HepG2 (cell line): Measurements from ENCODE around the gene PPP1R18. TPM values are rescaled to one million over a fixed set of nuclear protein-coding genes. Genes with fewer than 3 reads are reported as not detected.

ENCODE experiments used
- AKAP8 ChIP-seq: sonication (generic); formaldehyde crosslinking; IDR thresholded peaks from 2 replicates; pipeline ENCODE4 v1.5.1; 2020; ENCODE audit warnings: mild to moderate bottlenecking, missing genetic modification reagents
- GABPB1 ChIP-seq: IDR thresholded peaks from 2 replicates; pipeline ENCODE4 v1.6.1; 2016; ENCODE audit warnings: mild to moderate bottlenecking, missing genetic modification reagents, moderate library complexity, missing compliant biosample characterization
- IKZF1 ChIP-seq: fragments of 450-650 bp; IDR thresholded peaks from 2 replicates; pipeline ENCODE4 v1.7.1; 2016
- KLF16 ChIP-seq, 2 experiments: sonication (generic) in 1 of 2; formaldehyde crosslinking in 1 of 2; IDR thresholded peaks; 2 replicates each; pipeline versions ENCODE4 v1.6.1 to v1.8.0; 2016 to 2023; ENCODE audit warnings: missing genetic modification reagents in 2 of 2, missing compliant biosample characterization in 1 of 2
- MBNL3 ChIP-seq: fragments of 250-450 bp; sonication (Bioruptor Pico); conservative IDR thresholded peaks from 2 replicates; pipeline ENCODE4 v1.8.0; 2022; ENCODE audit warnings: mild to moderate bottlenecking, inconsistent platforms
- MTA1 ChIP-seq: sonication (generic); formaldehyde crosslinking; IDR thresholded peaks from 2 replicates; pipeline ENCODE4 v1.4.0; 2020; ENCODE audit warnings: missing genetic modification reagents, mild to moderate bottlenecking, borderline replicate concordance
- NCOR1 ChIP-seq: fragments of 200-600 bp; sonication (generic); IDR thresholded peaks from 2 replicates; pipeline ENCODE4 v1.7.0; 2017; ENCODE audit warnings: antibody characterized with exemption, low read length, borderline replicate concordance
- NFIC ChIP-seq: IDR thresholded peaks from 2 replicates; pipeline ENCODE4 v1.6.1; 2012; ENCODE audit warnings: mild to moderate bottlenecking, low read length, inconsistent platforms
- POGZ ChIP-seq: sonication (generic); formaldehyde crosslinking; IDR thresholded peaks from 2 replicates; pipeline ENCODE4 v1.4.0; 2020; ENCODE audit warnings: mild to moderate bottlenecking, missing genetic modification reagents
- POLR2AphosphoS2 ChIP-seq: IDR thresholded peaks from 2 replicates; pipeline ENCODE4 v1.6.1; 2011; ENCODE audit warnings: low read depth, low read length, improper control_type of control experiment
- POLR2AphosphoS5 ChIP-seq: IDR thresholded peaks from 2 replicates; pipeline ENCODE4 v1.6.1; 2012; ENCODE audit warnings: low read depth, low read length
- SIN3A ChIP-seq: IDR thresholded peaks from 2 replicates; pipeline ENCODE4 v1.6.1; 2011; ENCODE audit warnings: low read depth, mild to moderate bottlenecking, control low read depth, low read length, borderline replicate concordance
- ZBTB1 ChIP-seq: sonication (generic); formaldehyde crosslinking; IDR thresholded peaks from 2 replicates; pipeline ENCODE4 v1.4.0; 2020; ENCODE audit warnings: missing genetic modification reagents, borderline replicate concordance
- ZNF232 ChIP-seq: sonication (generic); formaldehyde crosslinking; IDR thresholded peaks from 2 replicates; pipeline ENCODE4 v1.4.0; 2020; ENCODE audit warnings: missing genetic modification reagents, borderline replicate concordance
- ZNF30 ChIP-seq: sonication (generic); formaldehyde crosslinking; IDR thresholded peaks from 2 replicates; pipeline ENCODE4 v1.5.0; 2020; ENCODE audit warnings: mild to moderate bottlenecking, missing genetic modification reagents
- ZNF317 ChIP-seq: sonication (generic); formaldehyde crosslinking; IDR thresholded peaks from 2 replicates; pipeline ENCODE4 v1.5.0; 2020; ENCODE audit warnings: mild to moderate bottlenecking, missing genetic modification reagents
- ZNF383 ChIP-seq: sonication (generic); formaldehyde crosslinking; IDR thresholded peaks from 2 replicates; pipeline ENCODE4 v1.4.0; 2020; ENCODE audit warnings: missing genetic modification reagents, mild to moderate bottlenecking, borderline replicate concordance
- ZNF577 ChIP-seq: sonication (generic); formaldehyde crosslinking; IDR thresholded peaks from 2 replicates; pipeline ENCODE4 v1.4.0; 2020; ENCODE audit warnings: mild to moderate bottlenecking, low read depth, missing genetic modification reagents, borderline replicate concordance
- ZNF776 ChIP-seq: sonication (generic); formaldehyde crosslinking; IDR thresholded peaks from 2 replicates; pipeline ENCODE4 v1.4.0; 2020; ENCODE audit warnings: mild to moderate bottlenecking, missing genetic modification reagents
- ZNF780A ChIP-seq: sonication (generic); formaldehyde crosslinking; IDR thresholded peaks from 2 replicates; pipeline ENCODE4 v1.8.0; 2022; ENCODE audit warnings: mild to moderate bottlenecking, missing genetic modification reagents, moderate library complexity
- ZSCAN25 ChIP-seq: sonication (generic); formaldehyde crosslinking; IDR thresholded peaks from 2 replicates; pipeline ENCODE4 v1.8.0; 2022; ENCODE audit warnings: mild to moderate bottlenecking, missing genetic modification reagents
- polyA plus RNA-seq, 8 experiments: library from polyadenylated mRNA; depleted of rRNA in 3 of 8; stranded (reverse) in 7 of 8; unstranded in 1 of 8; fragments of >200 nt; fragmentation: Illumina TruSeq in 4 of 8; extraction: Trizol in 4 of 8; gene quantifications; 2 replicates each; pipeline versions ENCODE4 v1.2.1 to v1.2.3, GENCODE V29; 2011 to 2016; ENCODE audit warnings: low read depth in 4 of 8, missing spikeins in 1 of 8, mixed read lengths in 1 of 8; ENCODE audit not compliant: insufficient read depth in 1 of 8
- total RNA-seq, 5 experiments: library from RNA; depleted of rRNA; stranded (reverse); fragments of >200 nt; fragmentation: Illumina TruSeq; extraction: Trizol; gene quantifications; 2 replicates each; pipeline ENCODE4 v1.2.3, GENCODE V29; 2016; ENCODE audit warnings: low read depth in 1 of 5
- TF ChIP-seq, protein P1 (sequence below): sonication (generic); formaldehyde crosslinking; IDR thresholded peaks from 2 replicates; pipeline ENCODE4 v1.9.0; 2021; ENCODE audit warnings: missing genetic modification reagents, mild to moderate bottlenecking, borderline replicate concordance
- TF ChIP-seq, protein P2 (sequence below): sonication (generic); formaldehyde crosslinking; conservative IDR thresholded peaks from 2 replicates; pipeline ENCODE4 v1.4.0; 2020; ENCODE audit warnings: missing genetic modification reagents
- TF ChIP-seq, protein P3 (sequence below): IDR thresholded peaks from 2 replicates; pipeline ENCODE4 v1.6.1; 2016
- TF ChIP-seq, protein P4 (sequence below): sonication (generic); formaldehyde crosslinking; IDR thresholded peaks from 2 replicates; pipeline ENCODE4 v1.8.1; 2023; ENCODE audit warnings: mild to moderate bottlenecking, inconsistent platforms, moderate library complexity, missing genetic modification reagents, borderline replicate concordance

PPP1R18 gene
- total and polyA plus RNA-seq, 2 of the 13 experiments (the other 11 are each of a cell fraction or from before 2014, with no cell fraction given): 4.9 to 9.2 TPM

DNA sequence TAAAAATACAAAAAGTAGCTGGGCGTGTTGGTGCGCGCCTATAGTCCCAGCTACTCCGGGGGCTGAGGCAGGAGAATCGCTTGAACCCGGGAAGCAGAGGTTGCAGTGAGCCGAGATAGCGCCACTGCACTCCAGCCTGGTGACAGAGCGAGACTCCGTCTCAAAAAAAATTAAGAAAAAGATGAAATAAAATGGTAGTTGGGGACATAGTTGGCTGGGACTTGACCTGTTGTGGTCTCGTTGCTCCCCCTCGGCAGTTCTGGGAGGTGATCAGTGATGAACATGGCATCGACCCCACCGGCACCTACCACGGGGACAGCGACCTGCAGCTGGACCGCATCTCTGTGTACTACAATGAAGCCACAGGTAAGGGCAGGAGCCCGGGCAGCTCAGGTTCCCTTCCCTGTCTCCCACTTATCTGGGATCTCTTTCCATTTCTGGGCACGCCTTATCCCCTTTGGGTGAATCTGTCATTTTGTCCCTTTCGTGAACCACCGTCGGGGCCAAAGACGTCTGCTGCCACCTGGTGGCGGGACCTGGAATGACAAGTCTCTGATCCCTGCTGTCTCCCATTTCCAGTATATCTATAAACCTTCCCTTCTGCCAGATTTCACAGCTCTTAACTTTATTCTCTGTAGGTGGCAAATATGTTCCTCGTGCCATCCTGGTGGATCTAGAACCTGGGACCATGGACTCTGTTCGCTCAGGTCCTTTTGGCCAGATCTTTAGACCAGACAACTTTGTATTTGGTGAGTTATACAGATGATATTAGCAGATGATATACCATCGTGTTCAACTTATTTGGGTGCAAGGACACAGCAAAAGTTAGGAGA lies 36.1 kb upstream of the PPP1R18 start (continued):
- TF ChIP-seq NFIC: peak; percentile 29; the same call in 1 of the 2 replicates
- 0 out of 2 replicates have a peak, but pooled peaks have one; percentile 41 for TF ChIP-seq ZNF317 (CRISPR knock-in tag)
- TF ChIP-seq POLR2AphosphoS2: no peak
- peak; percentile 5; the same call in 1 of the 2 replicates for TF ChIP-seq POLR2AphosphoS5
- TF ChIP-seq AKAP8 (CRISPR knock-in tag): peak; percentile 51; the same call in 1 of the 2 replicates
- TF ChIP-seq, protein P1, sequence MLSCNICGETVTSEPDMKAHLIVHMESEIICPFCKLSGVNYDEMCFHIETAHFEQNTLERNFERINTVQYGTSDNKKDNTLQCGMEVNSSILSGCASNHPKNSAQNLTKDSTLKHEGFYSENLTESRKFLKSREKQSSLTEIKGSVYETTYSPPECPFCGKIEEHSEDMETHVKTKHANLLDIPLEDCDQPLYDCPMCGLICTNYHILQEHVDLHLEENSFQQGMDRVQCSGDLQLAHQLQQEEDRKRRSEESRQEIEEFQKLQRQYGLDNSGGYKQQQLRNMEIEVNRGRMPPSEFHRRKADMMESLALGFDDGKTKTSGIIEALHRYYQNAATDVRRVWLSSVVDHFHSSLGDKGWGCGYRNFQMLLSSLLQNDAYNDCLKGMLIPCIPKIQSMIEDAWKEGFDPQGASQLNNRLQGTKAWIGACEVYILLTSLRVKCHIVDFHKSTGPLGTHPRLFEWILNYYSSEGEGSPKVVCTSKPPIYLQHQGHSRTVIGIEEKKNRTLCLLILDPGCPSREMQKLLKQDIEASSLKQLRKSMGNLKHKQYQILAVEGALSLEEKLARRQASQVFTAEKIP (CRISPR knock-in tag): no peak
- TF ChIP-seq SIN3A: peak; percentile 41; the same call in 1 of the 2 replicates
- TF ChIP-seq ZNF383 (CRISPR knock-in tag): no peak
- no peak for TF ChIP-seq ZNF780A (CRISPR knock-in tag)
- 0 out of 2 replicates have a peak, but pooled peaks have one; percentile 9 for TF ChIP-seq GABPB1 (CRISPR knock-in tag)
- TF ChIP-seq ZBTB1: no peak
- no peak for TF ChIP-seq ZNF776 (CRISPR knock-in tag)
- no peak for TF ChIP-seq MBNL3
- no peak for TF ChIP-seq ZNF232 (CRISPR knock-in tag)
- no peak for TF ChIP-seq POGZ (CRISPR knock-in tag)
- TF ChIP-seq, protein P2, sequence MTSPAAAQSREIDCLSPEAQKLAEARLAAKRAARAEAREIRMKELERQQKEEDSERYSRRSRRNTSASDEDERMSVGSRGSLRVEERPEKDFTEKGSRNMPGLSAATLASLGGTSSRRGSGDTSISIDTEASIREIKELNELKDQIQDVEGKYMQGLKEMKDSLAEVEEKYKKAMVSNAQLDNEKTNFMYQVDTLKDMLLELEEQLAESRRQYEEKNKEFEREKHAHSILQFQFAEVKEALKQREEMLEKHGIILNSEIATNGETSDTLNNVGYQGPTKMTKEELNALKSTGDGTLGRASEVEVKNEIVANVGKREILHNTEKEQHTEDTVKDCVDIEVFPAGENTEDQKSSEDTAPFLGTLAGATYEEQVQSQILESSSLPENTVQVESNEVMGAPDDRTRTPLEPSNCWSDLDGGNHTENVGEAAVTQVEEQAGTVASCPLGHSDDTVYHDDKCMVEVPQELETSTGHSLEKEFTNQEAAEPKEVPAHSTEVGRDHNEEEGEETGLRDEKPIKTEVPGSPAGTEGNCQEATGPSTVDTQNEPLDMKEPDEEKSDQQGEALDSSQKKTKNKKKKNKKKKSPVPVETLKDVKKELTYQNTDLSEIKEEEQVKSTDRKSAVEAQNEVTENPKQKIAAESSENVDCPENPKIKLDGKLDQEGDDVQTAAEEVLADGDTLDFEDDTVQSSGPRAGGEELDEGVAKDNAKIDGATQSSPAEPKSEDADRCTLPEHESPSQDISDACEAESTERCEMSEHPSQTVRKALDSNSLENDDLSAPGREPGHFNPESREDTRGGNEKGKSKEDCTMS (CRISPR knock-in tag): no peak
- no peak for TF ChIP-seq ZNF30 (CRISPR knock-in tag)
- peak; percentile 15; the same call in 1 of the 2 replicates for TF ChIP-seq MTA1 (CRISPR knock-in tag)
- TF ChIP-seq ZNF577 (CRISPR knock-in tag): no peak
- peak in 1 of 2 experiments; percentile 60; a peak in 1 of 4 replicates for TF ChIP-seq KLF16 (CRISPR knock-in tag; IDR thresholded peaks at IDR 0.05)
- TF ChIP-seq IKZF1: no peak
- TF ChIP-seq, protein P3, sequence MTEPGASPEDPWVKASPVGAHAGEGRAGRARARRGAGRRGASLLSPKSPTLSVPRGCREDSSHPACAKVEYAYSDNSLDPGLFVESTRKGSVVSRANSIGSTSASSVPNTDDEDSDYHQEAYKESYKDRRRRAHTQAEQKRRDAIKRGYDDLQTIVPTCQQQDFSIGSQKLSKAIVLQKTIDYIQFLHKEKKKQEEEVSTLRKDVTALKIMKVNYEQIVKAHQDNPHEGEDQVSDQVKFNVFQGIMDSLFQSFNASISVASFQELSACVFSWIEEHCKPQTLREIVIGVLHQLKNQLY (CRISPR knock-in tag): no peak
- no peak for TF ChIP-seq NCOR1
- TF ChIP-seq ZSCAN25 (CRISPR knock-in tag): no peak
- TF ChIP-seq, protein P4, sequence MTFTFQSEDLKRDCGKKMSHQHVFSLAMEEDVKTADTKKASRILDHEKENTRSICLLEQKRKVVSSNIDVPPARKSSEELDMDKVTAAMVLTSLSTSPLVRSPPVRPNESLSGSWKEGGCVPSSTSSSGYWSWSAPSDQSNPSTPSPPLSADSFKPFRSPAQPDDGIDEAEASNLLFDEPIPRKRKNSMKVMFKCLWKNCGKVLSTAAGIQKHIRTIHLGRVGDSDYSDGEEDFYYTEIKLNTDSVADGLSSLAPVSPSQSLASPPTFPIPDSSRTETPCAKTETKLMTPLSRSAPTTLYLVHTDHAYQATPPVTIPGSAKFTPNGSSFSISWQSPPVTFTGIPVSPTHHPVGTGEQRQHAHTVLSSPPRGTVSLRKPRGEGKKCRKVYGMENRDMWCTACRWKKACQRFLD: no peak
